ENCODE measurements around the gene MAU2. TPM values are rescaled to one million over a fixed set of nuclear protein-coding genes. Genes with fewer than 3 reads are reported as not detected.

Gene MAU2
- total RNA-seq, 1 experiment from 2014 or later = 48.4 TPM

- Histone ChIP-seq H2AK5ac (ENCODE audit: insufficient read length, low read length) (no peak overlapping the region), H2AFZ (ENCODE audit: low read length) (no peak overlapping the region), H3K9ac (ENCODE audit: extremely low read depth, insufficient read length, low read length) (no peak overlapping the region), H2BK5ac (ENCODE audit: insufficient read length, low read length) (no peak overlapping the region), H3K23ac (ENCODE audit: insufficient read length, low read depth, low read length) (no peak overlapping the region), H2BK12ac (ENCODE audit: insufficient read length, low read depth, low read length) (no peak overlapping the region), H3K18ac (ENCODE audit: insufficient read length, low read depth, low read length) (no peak overlapping the region), H4K91ac (ENCODE audit: insufficient read length, low read depth, low read length) (no peak overlapping the region), H3K4me1 (ENCODE audit: insufficient read depth, low read length) (peaks cover 2% of the 10 kb centered on the region; the same call in 1 of the 2 replicates), H3K56ac (ENCODE audit: insufficient read length, low read depth, low read length) (no peak overlapping the region), H3K23me2 (ENCODE audit: insufficient read length, low read depth, low read length, poor library complexity, severe bottlenecking) (peaks cover 12% of the 10 kb centered on the region), H3K79me2 (ENCODE audit: insufficient read depth, low read length) (peaks cover 14% of the 10 kb centered on the region), H3K27me3 (ENCODE audit: insufficient read depth, low read length) (no peaks in the 10 kb centered on the region), H2BK15ac (ENCODE audit: low read depth, low read length) (no peak overlapping the region), H3K9me3 (ENCODE audit: control insufficient read depth, low read depth, low read length) (no peaks in the 10 kb centered on the region), H3K4ac (ENCODE audit: low read depth, low read length) (no peak overlapping the region), H2BK20ac (ENCODE audit: low read depth, low read length, poor library complexity, severe bottlenecking) (no peak overlapping the region), H3T11ph (ENCODE audit: low read length) (no peak overlapping the region), H4K8ac (replicated peaks; ENCODE audit: insufficient read length, low read depth, low read length) (no peak overlapping the region), H3K14ac (ENCODE audit: insufficient read depth, low read length) (no peak overlapping the region), H3K79me1 (ENCODE audit: insufficient read depth, low read depth, low read length, poor library complexity, severe bottlenecking) (peaks cover 4% of the 10 kb centered on the region), H4K5ac (ENCODE audit: insufficient read length, low read depth, low read length) (no peak overlapping the region), H3K4me2 (ENCODE audit: insufficient read depth, insufficient read length, low read length) (no peak overlapping the region), H3K27ac (ENCODE audit: insufficient read length, low read depth, low read length) (no peak overlapping the region), H2BK120ac (ENCODE audit: low read depth, low read length, poor library complexity, severe bottlenecking) (no peak overlapping the region), H4K20me1 (ENCODE audit: control insufficient read depth, insufficient read depth, insufficient read length) (no peaks in the 10 kb centered on the region)
- no CpG with 5 or more reads among the region's 11 CpGs for WGBS (ENCODE audit: extremely low coverage, insufficient read length, low lambda C conversion rate)
- Mint-ChIP-seq H3K4me1 (peaks cover 22 to 26% of the 10 kb centered on the region in 2 experiments), H3K27ac (peak overlapping the region in 1 of 3 experiments; percentile 41; a peak in 1 of 7 replicates), H3K4me3 (0 out of 5 replicates have a peak overlapping the region, but pooled peaks of 1 of the 2 experiments have one; percentile 12), H3K36me3 (ENCODE audit: insufficient read depth in 1 of 3, low read depth in 3 of 3) (peaks cover 0 to 5% (median 0%) of the 10 kb centered on the region in 3 experiments; a peak in 3 of 7 replicates), H3K27me3 (ENCODE audit: low read depth) (no peaks in the 10 kb centered on the region), H3K9me3 (no peaks in the 10 kb centered on the region; a peak in 1 of 5 replicates)
- DNase-seq = no peak
- no peak for TF ChIP-seq CTCF (conservative IDR thresholded peaks at IDR 0.05)
Measured at GRCh38 chr19:19402656-19403372, 82.2 kb downstream of the MAU2 start.

Data from H9 (cell line).